Mesenchymal stem cell (in vitro differentiated cells and primary cell): ENCODE results near the gene KDM4B.
A peak's percentile ranks its signal among the peaks of the same experiment; 100 is the strongest.

Source experiments
- DNase-seq: peaks from one replicate; pipeline ENCODE4 v3.0.0-alpha.2; 2013
- H2AFZ ChIP-seq: one replicate; pipeline ENCODE4 v1.6.1; 2013; ENCODE audit warnings: low read depth, mild to moderate bottlenecking, control low read depth, inconsistent platforms, low read length, moderate library complexity
- H2AK5ac ChIP-seq: 2 replicates; pipeline ENCODE4 v1.6.1; 2013; ENCODE audit warnings: low read length, moderate library complexity, mild to moderate bottlenecking, inconsistent platforms; ENCODE audit not compliant: severe bottlenecking
- H2BK120ac ChIP-seq: one replicate; pipeline ENCODE4 v1.6.1; 2013; ENCODE audit warnings: low read depth, mild to moderate bottlenecking, inconsistent platforms, low read length, moderate library complexity
- H2BK12ac ChIP-seq, 2 experiments: one replicate each; pipeline ENCODE4 v1.6.1; 2013; ENCODE audit warnings: inconsistent platforms in 2 of 2, low read length in 2 of 2, mild to moderate bottlenecking in 2 of 2, moderate library complexity in 2 of 2, control low read depth in 1 of 2
- H2BK15ac ChIP-seq: one replicate; pipeline ENCODE4 v1.6.1; 2013; ENCODE audit warnings: mild to moderate bottlenecking, low read depth, inconsistent platforms; ENCODE audit not compliant: poor library complexity, severe bottlenecking
- H2BK5ac ChIP-seq: 2 replicates; pipeline ENCODE4 v1.6.1; 2013; ENCODE audit warnings: low read depth, mild to moderate bottlenecking, low read length, control low read depth, inconsistent platforms; ENCODE audit not compliant: poor library complexity, severe bottlenecking
- H3K14ac ChIP-seq, 2 experiments: one replicate each; pipeline ENCODE4 v1.6.1; 2013; ENCODE audit warnings: inconsistent platforms in 2 of 2, low read length in 2 of 2, control low read depth in 1 of 2, mild to moderate bottlenecking in 1 of 2, moderate library complexity in 1 of 2
- H3K18ac ChIP-seq, 2 experiments: one replicate each; pipeline ENCODE4 v1.6.1; 2013; ENCODE audit warnings: inconsistent platforms in 2 of 2, low read length in 2 of 2, control low read depth in 1 of 2, low read depth in 1 of 2, mild to moderate bottlenecking in 1 of 2
- H3K23ac ChIP-seq, 2 experiments: one replicate each; pipeline ENCODE4 v1.6.1; 2013; ENCODE audit warnings: inconsistent platforms in 2 of 2, low read length in 2 of 2, mild to moderate bottlenecking in 2 of 2, moderate library complexity in 2 of 2, control low read depth in 1 of 2
- H3K27ac ChIP-seq: 2 replicates; pipeline ENCODE4 v1.5.1; 2013; ENCODE audit warnings: mild to moderate bottlenecking, moderate library complexity, low read length, control low read depth, inconsistent platforms; ENCODE audit not compliant: poor library complexity, severe bottlenecking
- H3K27me3 ChIP-seq, 2 experiments: 2 replicates each; pipeline versions ENCODE4 v1.6.1 to v1.7.0; 2013; ENCODE audit warnings: low read length in 2 of 2, mild to moderate bottlenecking in 2 of 2, moderate library complexity in 2 of 2, control low read depth in 1 of 2, inconsistent platforms in 1 of 2; ENCODE audit not compliant: control insufficient read depth in 1 of 2, insufficient read depth in 1 of 2
- H3K36me3 ChIP-seq, 2 experiments: 2 replicates each; pipeline versions ENCODE4 v1.6.1 to v1.7.0; 2013; ENCODE audit warnings: low read length in 2 of 2, control low read depth in 1 of 2, inconsistent platforms in 1 of 2, low read depth in 1 of 2, mild to moderate bottlenecking in 1 of 2; ENCODE audit not compliant: insufficient read depth in 2 of 2, control insufficient read depth in 1 of 2
- H3K4ac ChIP-seq, 2 experiments: one replicate each; pipeline ENCODE4 v1.6.1; 2013; ENCODE audit warnings: inconsistent platforms in 2 of 2, low read length in 2 of 2, mild to moderate bottlenecking in 2 of 2, moderate library complexity in 2 of 2, control low read depth in 1 of 2, low read depth in 1 of 2
- H3K4me1 ChIP-seq: 2 replicates; pipeline ENCODE4 v1.6.1; 2013; ENCODE audit warnings: low read depth, low read length, control low read depth; ENCODE audit not compliant: control insufficient read depth, insufficient read depth
- H3K4me2 ChIP-seq: 2 replicates; pipeline ENCODE4 v1.6.1; 2013; ENCODE audit warnings: low read length, mild to moderate bottlenecking, inconsistent platforms; ENCODE audit not compliant: poor library complexity, severe bottlenecking
- H3K4me3 ChIP-seq, 2 experiments: 2 replicates each; pipeline versions ENCODE4 v1.5.1 to v1.7.0; 2013; ENCODE audit warnings: low read length in 2 of 2, mild to moderate bottlenecking in 2 of 2, control low read depth in 1 of 2, low read depth in 1 of 2; ENCODE audit not compliant: insufficient read depth in 1 of 2
- H3K79me1 ChIP-seq: replicated peaks from 2 replicates; pipeline ENCODE4 v1.6.1; 2013; ENCODE audit warnings: mild to moderate bottlenecking, control low read depth, low read length, inconsistent platforms; ENCODE audit not compliant: poor library complexity, severe bottlenecking
- H3K9ac ChIP-seq: 2 replicates; pipeline ENCODE4 v1.7.0; 2013; ENCODE audit warnings: mild to moderate bottlenecking, low read length, moderate library complexity
- H3K9me3 ChIP-seq: 2 replicates; pipeline ENCODE4 v1.7.0; 2013; ENCODE audit warnings: mild to moderate bottlenecking, low read length; ENCODE audit not compliant: control insufficient read depth
- H4K8ac ChIP-seq: one replicate; pipeline ENCODE4 v1.6.1; 2013; ENCODE audit warnings: inconsistent platforms, mild to moderate bottlenecking, low read length, moderate library complexity
- H4K91ac ChIP-seq: one replicate; pipeline ENCODE4 v1.6.1; 2013; ENCODE audit warnings: mild to moderate bottlenecking, low read length, inconsistent platforms
- WGBS: methylation state at CpG from one replicate; pipeline ENCODE4 v1.1.7; 2013; ENCODE audit warnings: mixed read lengths; 5-methylcytosine and 5-hydroxymethylcytosine counted together

The KDM4B gene

GRCh38 chr19:4996701-4997100 lies 27.8 kb downstream of the KDM4B start:
- no peaks in the 10 kb centered on the region for H3K27me3 ChIP-seq
- H3K4ac ChIP-seq: no peak overlapping the region
- H3K4me1 ChIP-seq: peaks cover 15% of the 10 kb centered on the region
- H3K4me2 ChIP-seq: no peak overlapping the region
- H3K36me3 ChIP-seq: peaks cover 32 to 40% of the 10 kb centered on the region in 2 experiments
- WGBS: 83% methylated on average over 4 of the region's 5 CpGs
- H2AK5ac ChIP-seq: no peak overlapping the region
- no peak overlapping the region for H2BK120ac ChIP-seq
- no peak overlapping the region for H3K4me3 ChIP-seq
- no peak overlapping the region for H3K14ac ChIP-seq
- H3K23ac ChIP-seq: no peak overlapping the region
- no peak overlapping the region for H2AFZ ChIP-seq
- no peak overlapping the region for H2BK5ac ChIP-seq
- H3K18ac ChIP-seq: no peak overlapping the region
- no peak overlapping the region for H4K91ac ChIP-seq
- H3K9ac ChIP-seq: no peak overlapping the region
- no peak for DNase-seq
- H3K79me1 ChIP-seq: peaks cover 35% of the 10 kb centered on the region
- H3K9me3 ChIP-seq: peaks cover 6% of the 10 kb centered on the region
- H2BK15ac ChIP-seq: no peak overlapping the region
- H2BK12ac ChIP-seq: no peak overlapping the region
- H4K8ac ChIP-seq: no peak overlapping the region
- no peak overlapping the region for H3K27ac ChIP-seq

GRCh38 chr19:4997297-4997696 lies 28.4 kb downstream of the KDM4B start:
- Histone ChIP-seq H3K14ac (no peak overlapping the region), H3K23ac (no peak overlapping the region), H3K4me2 (no peak overlapping the region)

GRCh38 chr19:5000120-5000611 lies 31.3 kb downstream of the KDM4B start:
- Histone ChIP-seq H2BK120ac (no peak overlapping the region), H3K18ac (no peak overlapping the region)

More at GRCh38 chr19:4997297-4997696, 28.4 kb downstream of the KDM4B start:
- peaks cover 30 to 40% of the 10 kb centered on the region in 2 experiments for H3K36me3 ChIP-seq
- H2BK120ac ChIP-seq: no peak overlapping the region
- no peak overlapping the region for H4K8ac ChIP-seq
- H3K79me1 ChIP-seq: peaks cover 32% of the 10 kb centered on the region
- no peak overlapping the region for H3K18ac ChIP-seq
- no peak overlapping the region for H3K9ac ChIP-seq
- WGBS: 92% methylated on average over 12 of the region's 12 CpGs
- H2BK12ac ChIP-seq: no peak overlapping the region
- H3K27ac ChIP-seq: no peak overlapping the region
- H3K4ac ChIP-seq: no peak overlapping the region
- no peak overlapping the region for H2BK15ac ChIP-seq
- no peak overlapping the region for H2AK5ac ChIP-seq
- H2BK5ac ChIP-seq: no peak overlapping the region
- no peaks in the 10 kb centered on the region for H3K27me3 ChIP-seq
- H2AFZ ChIP-seq: no peak overlapping the region
- no peak overlapping the region for H4K91ac ChIP-seq
- DNase-seq: no peak
- H3K4me1 ChIP-seq: peaks cover 15% of the 10 kb centered on the region
- no peaks in the 10 kb centered on the region for H3K9me3 ChIP-seq
- no peak overlapping the region for H3K4me3 ChIP-seq

GRCh38 chr19:5001615-5002014 lies 32.7 kb downstream of the KDM4B start:
- Histone ChIP-seq H3K9ac (peak overlapping the region; percentile 67), H4K8ac (no peak overlapping the region), H2BK15ac (no peak overlapping the region), H3K23ac (no peak overlapping the region), H3K79me1 (peaks cover 39% of the 10 kb centered on the region), H3K4me3 (no peak overlapping the region), H2BK120ac (no peak overlapping the region), H2AFZ (no peak overlapping the region), H2AK5ac (no peak overlapping the region), H3K4me1 (peaks cover 33% of the 10 kb centered on the region), H3K14ac (no peak overlapping the region), H3K4me2 (no peak overlapping the region), H3K27me3 (no peaks in the 10 kb centered on the region), H3K18ac (no peak overlapping the region), H3K27ac (no peak overlapping the region), H2BK5ac (no peak overlapping the region), H3K36me3 (peaks cover 23 to 56% of the 10 kb centered on the region in 2 experiments), H3K9me3 (no peaks in the 10 kb centered on the region), H4K91ac (no peak overlapping the region), H3K4ac (no peak overlapping the region), H2BK12ac (no peak overlapping the region)
- DNase-seq: peak; percentile 55
- 63% methylated on average over 3 of the region's 3 CpGs for WGBS

More at GRCh38 chr19:5000120-5000611, 31.3 kb downstream of the KDM4B start:
- Histone ChIP-seq H3K14ac (no peak overlapping the region), H4K8ac (no peak overlapping the region), H3K23ac (no peak overlapping the region), H2BK12ac (no peak overlapping the region), H3K27ac (no peak overlapping the region), H2BK5ac (no peak overlapping the region), H3K79me1 (peaks cover 34% of the 10 kb centered on the region), H3K4me1 (peaks cover 30% of the 10 kb centered on the region), H2AK5ac (no peak overlapping the region), H2AFZ (no peak overlapping the region), H3K9ac (no peak overlapping the region), H3K4ac (no peak overlapping the region), H2BK15ac (no peak overlapping the region), H3K36me3 (peaks cover 30 to 54% of the 10 kb centered on the region in 2 experiments), H4K91ac (no peak overlapping the region), H3K4me3 (no peak overlapping the region), H3K27me3 (no peaks in the 10 kb centered on the region), H3K9me3 (no peaks in the 10 kb centered on the region), H3K4me2 (no peak overlapping the region)
- DNase-seq: no peak
- 95% methylated on average over 6 of the region's 6 CpGs for WGBS
